ENCODE measurements around the gene NSUN4. TPM values are rescaled to one million over a fixed set of nuclear protein-coding genes. Genes with fewer than 3 reads are reported as not detected.

Gene NSUN4
- total and polyA plus RNA-seq, 9 of the 15 experiments (the other 6 are each of a cell fraction or from before 2014, with no cell fraction given), result 33.4 to 60.2 (median 46.3) TPM

DNA sequence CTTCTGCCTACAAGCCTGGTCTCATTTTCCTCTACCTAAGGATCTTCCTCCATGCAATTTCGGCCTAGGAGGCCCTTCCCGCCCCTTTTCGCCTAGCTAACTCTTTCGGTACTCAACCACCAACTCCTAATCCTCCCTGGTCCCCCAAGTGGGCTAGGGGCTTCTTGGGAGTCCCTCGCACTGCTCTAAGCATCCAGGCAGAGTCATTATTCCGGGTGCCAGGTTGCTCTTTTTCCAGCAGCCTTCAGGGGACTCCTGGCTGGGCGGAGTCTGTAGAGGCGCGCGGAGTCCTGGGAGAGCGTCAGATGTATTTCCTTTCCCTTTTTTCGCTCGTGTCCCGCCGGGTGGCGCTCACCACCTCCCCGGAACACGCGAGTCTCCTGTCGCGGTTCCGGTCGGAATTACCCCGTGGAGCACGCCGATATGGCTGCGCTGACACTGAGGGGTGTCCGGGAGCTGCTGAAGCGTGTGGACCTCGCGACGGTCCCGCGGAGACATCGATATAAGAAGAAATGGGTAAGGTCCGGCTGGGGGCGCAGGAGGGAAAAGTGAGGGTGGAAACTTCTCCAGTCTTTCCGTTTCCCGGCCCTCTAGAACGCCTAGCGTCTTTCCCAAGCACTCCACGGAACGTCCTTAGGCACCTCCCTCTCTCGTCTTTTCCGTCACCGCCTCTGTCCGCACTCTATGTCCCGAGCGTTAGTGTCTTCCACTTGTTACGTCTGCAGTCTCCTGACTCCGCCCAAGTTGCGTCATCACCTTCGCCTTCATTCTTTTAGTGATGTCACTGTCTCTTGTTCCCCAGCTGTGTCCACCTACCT, at the start of gene NSUN4 (continued):
- TF ChIP-seq GMEB1 (CRISPR knock-in tag; IDR thresholded peaks at IDR 0.05) (peak; percentile 71), SRSF7 (optimal IDR thresholded peaks at IDR 0.05; ENCODE audit: low read depth, low read length) (no peak), ZNF717 (CRISPR knock-in tag; IDR thresholded peaks at IDR 0.05) (no peak), POLR2AphosphoS5 (IDR thresholded peaks at IDR 0.05; ENCODE audit: control insufficient read depth, insufficient read depth, low read depth, low read length) (peak; percentile 96), WHSC1 (IDR thresholded peaks at IDR 0.05; ENCODE audit: low read length) (no peak), HNRNPH1 (optimal IDR thresholded peaks at IDR 0.05; ENCODE audit: low read depth, low read length) (no peak), SUPT5H (IDR thresholded peaks at IDR 0.05) (peak; percentile 98), PHTF2 (CRISPR knock-in tag; IDR thresholded peaks at IDR 0.05) (no peak), RAD51 (IDR thresholded peaks at IDR 0.05; ENCODE audit: borderline replicate concordance, low read depth) (peak; percentile 25; the same call in 1 of the 2 replicates), YBX1 (IDR thresholded peaks at IDR 0.05) (no peak)
- TF ChIP-seq, protein P1, sequence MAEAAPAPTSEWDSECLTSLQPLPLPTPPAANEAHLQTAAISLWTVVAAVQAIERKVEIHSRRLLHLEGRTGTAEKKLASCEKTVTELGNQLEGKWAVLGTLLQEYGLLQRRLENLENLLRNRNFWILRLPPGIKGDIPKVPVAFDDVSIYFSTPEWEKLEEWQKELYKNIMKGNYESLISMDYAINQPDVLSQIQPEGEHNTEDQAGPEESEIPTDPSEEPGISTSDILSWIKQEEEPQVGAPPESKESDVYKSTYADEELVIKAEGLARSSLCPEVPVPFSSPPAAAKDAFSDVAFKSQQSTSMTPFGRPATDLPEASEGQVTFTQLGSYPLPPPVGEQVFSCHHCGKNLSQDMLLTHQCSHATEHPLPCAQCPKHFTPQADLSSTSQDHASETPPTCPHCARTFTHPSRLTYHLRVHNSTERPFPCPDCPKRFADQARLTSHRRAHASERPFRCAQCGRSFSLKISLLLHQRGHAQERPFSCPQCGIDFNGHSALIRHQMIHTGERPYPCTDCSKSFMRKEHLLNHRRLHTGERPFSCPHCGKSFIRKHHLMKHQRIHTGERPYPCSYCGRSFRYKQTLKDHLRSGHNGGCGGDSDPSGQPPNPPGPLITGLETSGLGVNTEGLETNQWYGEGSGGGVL (CRISPR knock-in tag; IDR thresholded peaks at IDR 0.05), result no peak
- TF ChIP-seq, protein P2, sequence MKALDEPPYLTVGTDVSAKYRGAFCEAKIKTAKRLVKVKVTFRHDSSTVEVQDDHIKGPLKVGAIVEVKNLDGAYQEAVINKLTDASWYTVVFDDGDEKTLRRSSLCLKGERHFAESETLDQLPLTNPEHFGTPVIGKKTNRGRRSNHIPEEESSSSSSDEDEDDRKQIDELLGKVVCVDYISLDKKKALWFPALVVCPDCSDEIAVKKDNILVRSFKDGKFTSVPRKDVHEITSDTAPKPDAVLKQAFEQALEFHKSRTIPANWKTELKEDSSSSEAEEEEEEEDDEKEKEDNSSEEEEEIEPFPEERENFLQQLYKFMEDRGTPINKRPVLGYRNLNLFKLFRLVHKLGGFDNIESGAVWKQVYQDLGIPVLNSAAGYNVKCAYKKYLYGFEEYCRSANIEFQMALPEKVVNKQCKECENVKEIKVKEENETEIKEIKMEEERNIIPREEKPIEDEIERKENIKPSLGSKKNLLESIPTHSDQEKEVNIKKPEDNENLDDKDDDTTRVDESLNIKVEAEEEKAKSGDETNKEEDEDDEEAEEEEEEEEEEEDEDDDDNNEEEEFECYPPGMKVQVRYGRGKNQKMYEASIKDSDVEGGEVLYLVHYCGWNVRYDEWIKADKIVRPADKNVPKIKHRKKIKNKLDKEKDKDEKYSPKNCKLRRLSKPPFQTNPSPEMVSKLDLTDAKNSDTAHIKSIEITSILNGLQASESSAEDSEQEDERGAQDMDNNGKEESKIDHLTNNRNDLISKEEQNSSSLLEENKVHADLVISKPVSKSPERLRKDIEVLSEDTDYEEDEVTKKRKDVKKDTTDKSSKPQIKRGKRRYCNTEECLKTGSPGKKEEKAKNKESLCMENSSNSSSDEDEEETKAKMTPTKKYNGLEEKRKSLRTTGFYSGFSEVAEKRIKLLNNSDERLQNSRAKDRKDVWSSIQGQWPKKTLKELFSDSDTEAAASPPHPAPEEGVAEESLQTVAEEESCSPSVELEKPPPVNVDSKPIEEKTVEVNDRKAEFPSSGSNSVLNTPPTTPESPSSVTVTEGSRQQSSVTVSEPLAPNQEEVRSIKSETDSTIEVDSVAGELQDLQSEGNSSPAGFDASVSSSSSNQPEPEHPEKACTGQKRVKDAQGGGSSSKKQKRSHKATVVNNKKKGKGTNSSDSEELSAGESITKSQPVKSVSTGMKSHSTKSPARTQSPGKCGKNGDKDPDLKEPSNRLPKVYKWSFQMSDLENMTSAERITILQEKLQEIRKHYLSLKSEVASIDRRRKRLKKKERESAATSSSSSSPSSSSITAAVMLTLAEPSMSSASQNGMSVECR (CRISPR knock-in tag; IDR thresholded peaks at IDR 0.05), result peak; percentile 91
- TF ChIP-seq, protein P3, sequence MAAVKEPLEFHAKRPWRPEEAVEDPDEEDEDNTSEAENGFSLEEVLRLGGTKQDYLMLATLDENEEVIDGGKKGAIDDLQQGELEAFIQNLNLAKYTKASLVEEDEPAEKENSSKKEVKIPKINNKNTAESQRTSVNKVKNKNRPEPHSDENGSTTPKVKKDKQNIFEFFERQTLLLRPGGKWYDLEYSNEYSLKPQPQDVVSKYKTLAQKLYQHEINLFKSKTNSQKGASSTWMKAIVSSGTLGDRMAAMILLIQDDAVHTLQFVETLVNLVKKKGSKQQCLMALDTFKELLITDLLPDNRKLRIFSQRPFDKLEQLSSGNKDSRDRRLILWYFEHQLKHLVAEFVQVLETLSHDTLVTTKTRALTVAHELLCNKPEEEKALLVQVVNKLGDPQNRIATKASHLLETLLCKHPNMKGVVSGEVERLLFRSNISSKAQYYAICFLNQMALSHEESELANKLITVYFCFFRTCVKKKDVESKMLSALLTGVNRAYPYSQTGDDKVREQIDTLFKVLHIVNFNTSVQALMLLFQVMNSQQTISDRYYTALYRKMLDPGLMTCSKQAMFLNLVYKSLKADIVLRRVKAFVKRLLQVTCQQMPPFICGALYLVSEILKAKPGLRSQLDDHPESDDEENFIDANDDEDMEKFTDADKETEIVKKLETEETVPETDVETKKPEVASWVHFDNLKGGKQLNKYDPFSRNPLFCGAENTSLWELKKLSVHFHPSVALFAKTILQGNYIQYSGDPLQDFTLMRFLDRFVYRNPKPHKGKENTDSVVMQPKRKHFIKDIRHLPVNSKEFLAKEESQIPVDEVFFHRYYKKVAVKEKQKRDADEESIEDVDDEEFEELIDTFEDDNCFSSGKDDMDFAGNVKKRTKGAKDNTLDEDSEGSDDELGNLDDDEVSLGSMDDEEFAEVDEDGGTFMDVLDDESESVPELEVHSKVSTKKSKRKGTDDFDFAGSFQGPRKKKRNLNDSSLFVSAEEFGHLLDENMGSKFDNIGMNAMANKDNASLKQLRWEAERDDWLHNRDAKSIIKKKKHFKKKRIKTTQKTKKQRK (IDR thresholded peaks at IDR 0.05; ENCODE audit: borderline replicate concordance, low read depth, low read length), result no peak
